Liver (tissue), 3 donors: Measurements from ENCODE around the gene NDUFC2.
"Not testable (repeated sequence)": the region's sequence is repeated elsewhere in the genome, so short reads cannot be mapped to it uniquely, and the experiment has no call there.

Experiments used
- CTCF ChIP-seq: fragments of 150-350 bp; IDR thresholded peaks from 2 replicates; pipeline ENCODE4 v1.5.1; 2017; ENCODE audit warnings: improper control_type of control experiment, low read depth, low read length; ENCODE audit not compliant: missing input control
- RAD21 ChIP-seq, 2 donors: IDR thresholded peaks; 2 replicates each; pipeline ENCODE4 v1.6.1; 2016; ENCODE audit warnings: antibody characterized with exemption in 2 of 2, mild to moderate bottlenecking in 2 of 2
- RXRA ChIP-seq, 2 donors: IDR thresholded peaks; 2 replicates each; pipeline ENCODE4 v1.6.1; 2017 to 2018; ENCODE audit warnings: antibody characterized with exemption in 2 of 2, mild to moderate bottlenecking in 1 of 2
- donor health status: healthy.
- donor health status: healthy.

DNA sequence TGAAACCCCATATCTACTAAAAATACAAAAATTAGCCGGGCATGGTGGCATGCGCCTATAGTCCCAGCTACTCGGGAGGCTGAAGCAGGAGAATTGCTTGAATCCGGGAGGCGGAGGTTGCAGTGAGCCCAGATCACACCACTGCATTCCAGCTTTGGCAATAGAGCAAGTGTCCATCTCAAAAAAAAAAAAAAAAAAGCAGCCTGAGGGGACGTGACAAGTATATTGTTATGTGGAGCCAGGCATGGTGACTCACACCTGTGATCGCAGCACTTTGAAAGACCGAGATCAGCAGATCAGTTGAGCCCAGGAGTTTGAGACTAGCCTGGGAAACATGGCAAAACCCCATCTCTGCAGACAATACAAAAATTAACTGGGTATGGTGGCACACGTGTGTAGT is 51.2 kb downstream of the NDUFC2 start:
- not testable (repeated sequence) for TF ChIP-seq CTCF; RXRA (IDR thresholded peaks at IDR 0.05); RAD21 (IDR thresholded peaks at IDR 0.05)
